ENCODE data around the gene PKDREJ.
A peak's percentile ranks its signal among the peaks of the same experiment; 100 is the strongest.
"Not testable (repeated sequence)": the region's sequence is repeated elsewhere in the genome, so short reads cannot be mapped to it uniquely, and the experiment has no call there.

The PKDREJ gene, protein sequence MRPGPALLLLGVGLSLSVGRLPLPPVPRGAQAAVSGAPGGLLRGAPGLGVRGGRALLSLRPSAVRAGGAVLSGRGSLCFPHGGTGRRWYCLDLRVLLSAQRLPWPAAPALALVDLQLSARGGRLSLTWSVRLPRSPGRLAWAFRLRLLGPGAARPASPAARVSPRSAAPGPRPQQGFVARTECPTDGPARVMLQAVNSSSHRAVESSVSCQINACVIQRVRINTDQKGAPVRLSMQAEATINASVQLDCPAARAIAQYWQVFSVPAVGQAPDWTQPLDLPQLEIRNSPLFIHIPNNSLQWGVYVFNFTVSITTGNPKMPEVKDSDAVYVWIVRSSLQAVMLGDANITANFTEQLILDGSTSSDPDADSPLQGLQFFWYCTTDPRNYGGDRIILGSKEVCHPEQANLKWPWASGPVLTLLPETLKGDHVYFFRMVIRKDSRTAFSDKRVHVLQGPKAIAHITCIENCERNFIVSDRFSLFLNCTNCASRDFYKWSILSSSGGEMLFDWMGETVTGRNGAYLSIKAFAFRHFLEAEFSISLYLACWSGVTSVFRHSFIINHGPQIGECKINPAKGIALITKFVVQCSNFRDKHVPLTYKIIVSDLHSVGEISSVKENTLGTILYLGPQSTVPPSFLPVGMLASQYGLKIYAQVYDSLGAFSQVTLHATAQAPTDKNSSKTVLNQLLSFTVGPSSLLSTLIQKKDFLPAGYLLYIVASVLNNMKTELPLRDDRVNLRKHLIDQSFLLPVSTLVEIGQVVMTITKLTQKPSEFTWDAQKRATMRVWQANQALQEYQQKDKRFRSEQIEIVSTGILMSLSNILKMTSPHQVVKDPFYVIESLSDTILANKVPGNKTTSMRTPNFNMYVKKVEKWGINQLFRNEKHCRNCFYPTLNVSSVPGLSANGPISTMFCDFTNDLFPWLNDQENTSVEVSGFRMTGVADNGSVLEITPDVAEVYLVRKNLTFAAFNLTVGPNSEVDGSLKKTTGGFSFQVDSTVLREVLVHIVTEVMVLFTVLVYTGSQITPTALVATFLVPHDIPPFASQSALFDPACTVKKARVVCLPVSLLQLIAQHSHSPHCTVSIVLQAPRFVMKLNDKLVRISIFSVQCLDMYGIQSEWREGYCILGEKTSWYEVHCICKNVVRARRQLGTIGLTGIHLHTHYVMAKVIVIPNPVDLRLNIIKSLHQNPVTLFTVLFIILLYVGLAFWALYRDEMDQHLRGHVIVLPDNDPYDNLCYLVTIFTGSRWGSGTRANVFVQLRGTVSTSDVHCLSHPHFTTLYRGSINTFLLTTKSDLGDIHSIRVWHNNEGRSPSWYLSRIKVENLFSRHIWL (N-terminal part only)

DNA sequence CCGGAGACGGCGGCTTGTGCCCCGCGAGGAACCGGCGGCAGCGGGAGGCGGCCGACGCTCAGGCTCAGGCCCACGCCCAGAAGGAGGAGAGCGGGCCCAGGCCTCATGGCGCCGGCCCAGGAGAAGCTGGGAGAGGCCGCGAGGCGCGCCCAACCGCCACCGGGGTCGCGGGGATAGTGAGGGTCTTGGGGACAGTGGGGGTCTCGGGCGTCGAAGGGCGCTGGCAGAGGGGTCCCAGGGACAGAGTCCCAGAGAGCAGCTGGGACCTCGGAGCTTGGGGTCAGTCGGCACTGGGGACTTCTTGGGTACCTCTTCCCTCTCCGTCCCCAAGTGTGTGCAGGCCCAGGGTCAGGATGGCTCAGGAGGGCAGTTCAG, at the start of gene PKDREJ:
TSS of gene PKDREJ (minus strand) at position 128 of the 375 bp plus-strand sequence. CDS start at position 107, 21 bp downstream.
- no peaks in the 10 kb centered on the region for H3K36me3 ChIP-seq (ENCODE audit: control insufficient read depth, insufficient read depth, low read length)
- no peak within 1 kb of the TSS for H3K27ac ChIP-seq (ENCODE audit: low read depth, low read length)
- no peak within 1 kb of the TSS for H3K9ac ChIP-seq (ENCODE audit: low read length)
- H3K4me1 ChIP-seq (ENCODE audit: control insufficient read depth, insufficient read depth, low read length): peaks cover 7% of the 10 kb centered on the region
- H3K27me3 ChIP-seq (ENCODE audit: control insufficient read depth, insufficient read depth, low read length): no peaks in the 10 kb centered on the region
- H3K4me3 ChIP-seq (ENCODE audit: low read length): no peak within 1 kb of the TSS

DNA sequence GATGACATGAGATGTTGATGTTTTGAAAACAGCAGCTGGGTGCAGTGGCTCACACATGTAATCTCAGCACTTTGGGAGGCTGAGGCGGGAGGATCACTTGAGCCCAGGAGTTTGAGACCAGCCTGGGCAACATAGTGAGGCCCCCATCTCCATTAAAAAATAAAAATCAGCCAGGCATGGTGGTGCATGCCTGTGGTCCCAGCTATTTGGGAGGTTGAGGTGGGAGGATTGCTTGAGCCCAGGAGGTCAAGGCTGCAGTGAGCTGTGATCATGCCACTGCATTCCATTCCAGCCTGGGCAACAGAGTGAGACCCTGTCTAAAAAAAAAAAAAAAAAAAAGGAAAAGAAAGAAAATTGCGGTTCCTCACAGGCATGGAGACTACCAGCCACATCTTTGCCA, 49.7 kb upstream of the PKDREJ start:
- H3K27me3 ChIP-seq (ENCODE audit: control insufficient read depth, insufficient read depth, low read length); H3K36me3 ChIP-seq (ENCODE audit: control insufficient read depth, insufficient read depth, low read length); H3K4me1 ChIP-seq (ENCODE audit: control insufficient read depth, insufficient read depth, low read length); H3K4me3 ChIP-seq (ENCODE audit: low read length); H3K9ac ChIP-seq (ENCODE audit: low read length); H3K27ac ChIP-seq (ENCODE audit: low read depth, low read length): not testable (repeated sequence)

DNA sequence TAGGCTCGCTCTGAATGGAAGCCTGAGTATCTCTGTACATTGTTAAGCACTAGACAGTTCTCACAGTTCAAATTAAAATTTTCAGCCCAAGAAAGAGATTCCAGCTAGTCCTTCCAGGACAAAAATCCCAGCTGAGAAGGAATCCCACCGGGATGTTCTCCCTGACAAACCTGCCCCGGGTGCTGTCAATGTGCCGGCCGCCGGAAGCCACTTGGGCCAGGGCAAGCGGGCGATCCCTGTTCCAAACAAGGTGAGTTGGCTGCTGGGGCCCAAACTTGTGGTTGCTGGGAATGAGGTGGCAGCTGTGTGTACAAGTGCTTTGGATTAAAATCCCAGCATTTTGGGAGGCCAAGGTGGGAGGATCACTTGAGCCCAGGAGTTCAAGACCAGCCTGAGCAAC, 48.9 kb upstream of the PKDREJ start:
- no peaks in the 10 kb centered on the region for H3K36me3 ChIP-seq (ENCODE audit: control insufficient read depth, insufficient read depth, low read length)
- H3K27me3 ChIP-seq (ENCODE audit: control insufficient read depth, insufficient read depth, low read length): no peaks in the 10 kb centered on the region
- no peak overlapping the region for H3K27ac ChIP-seq (ENCODE audit: low read depth, low read length)
- H3K9ac ChIP-seq (ENCODE audit: low read length): no peak overlapping the region
- no peaks in the 10 kb centered on the region for H3K4me1 ChIP-seq (ENCODE audit: control insufficient read depth, insufficient read depth, low read length)
- H3K4me3 ChIP-seq (ENCODE audit: low read length): no peak overlapping the region

DNA sequence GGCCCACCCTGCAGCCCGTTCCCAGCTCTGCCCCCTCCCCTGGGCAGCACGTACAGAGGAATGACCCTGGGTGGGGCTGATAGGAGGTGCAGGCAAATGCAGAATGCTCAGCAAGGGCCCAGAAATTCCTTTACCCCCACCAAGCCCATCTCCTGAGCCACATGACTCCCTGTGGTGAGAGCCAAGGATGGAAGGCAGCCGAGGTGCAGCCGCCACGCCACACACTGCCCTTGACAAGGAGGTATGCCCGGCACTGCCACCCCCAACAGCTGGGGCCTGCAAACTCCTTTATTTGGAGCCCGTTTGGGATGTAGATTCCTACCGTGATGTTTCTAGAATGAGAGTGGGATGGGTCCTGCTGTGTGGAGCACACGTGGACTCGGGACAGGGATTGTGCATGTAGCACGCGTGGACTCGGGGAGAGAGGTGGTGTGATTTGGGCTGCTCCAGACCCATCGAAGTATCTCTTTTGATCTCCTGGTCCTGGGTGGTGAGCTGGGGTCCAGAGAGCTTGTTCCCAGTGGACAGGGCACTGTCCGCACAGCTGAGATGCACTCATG, 46.5 kb upstream of the PKDREJ start:
- H3K9ac ChIP-seq (ENCODE audit: low read length): no peak overlapping the region
- H3K27ac ChIP-seq (ENCODE audit: low read depth, low read length): no peak overlapping the region
- no peaks in the 10 kb centered on the region for H3K4me1 ChIP-seq (ENCODE audit: control insufficient read depth, insufficient read depth, low read length)
- H3K36me3 ChIP-seq (ENCODE audit: control insufficient read depth, insufficient read depth, low read length): no peaks in the 10 kb centered on the region
- no peak overlapping the region for H3K4me3 ChIP-seq (ENCODE audit: low read length)
- no peaks in the 10 kb centered on the region for H3K27me3 ChIP-seq (ENCODE audit: control insufficient read depth, insufficient read depth, low read length)

DNA sequence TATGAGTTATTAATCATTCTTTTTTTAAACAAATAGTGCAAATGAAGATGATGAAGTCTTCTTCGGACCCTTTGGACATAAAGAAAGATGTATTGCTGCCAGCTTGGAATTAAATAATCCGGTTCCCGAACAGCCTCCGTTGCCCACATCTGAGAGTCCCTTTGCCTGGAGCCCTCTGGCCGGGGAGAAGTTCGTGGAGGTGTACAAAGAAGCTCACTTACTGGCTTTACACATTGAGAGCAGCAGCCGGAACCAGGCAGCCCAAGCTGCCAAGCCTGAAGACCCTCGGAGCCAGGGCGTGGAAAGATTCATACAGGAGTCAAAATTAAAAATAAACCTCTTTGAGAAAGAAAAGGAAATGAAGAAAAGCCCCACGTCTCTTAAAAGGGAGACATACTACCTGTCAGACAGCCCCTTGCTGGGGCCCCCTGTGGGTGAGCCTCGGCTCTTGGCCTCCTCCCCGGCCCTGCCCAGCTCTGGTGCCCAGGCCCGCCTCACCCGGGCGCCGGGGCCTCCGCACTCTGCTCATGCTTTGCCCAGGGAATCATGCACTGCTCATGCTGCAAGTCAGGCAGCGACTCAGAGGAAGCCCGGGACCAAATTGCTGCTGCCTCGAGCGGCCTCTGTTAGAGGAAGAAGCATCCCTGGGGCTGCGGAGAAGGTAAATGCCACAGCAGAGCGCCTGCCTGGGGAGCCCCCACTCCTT, 45.3 kb upstream of the PKDREJ start:
- Histone ChIP-seq H3K27ac (ENCODE audit: low read depth, low read length) (no peak overlapping the region), H3K4me3 (ENCODE audit: low read length) (no peak overlapping the region), H3K27me3 (ENCODE audit: control insufficient read depth, insufficient read depth, low read length) (no peaks in the 10 kb centered on the region), H3K36me3 (ENCODE audit: control insufficient read depth, insufficient read depth, low read length) (no peaks in the 10 kb centered on the region), H3K9ac (ENCODE audit: low read length) (no peak overlapping the region), H3K4me1 (ENCODE audit: control insufficient read depth, insufficient read depth, low read length) (no peaks in the 10 kb centered on the region)

DNA sequence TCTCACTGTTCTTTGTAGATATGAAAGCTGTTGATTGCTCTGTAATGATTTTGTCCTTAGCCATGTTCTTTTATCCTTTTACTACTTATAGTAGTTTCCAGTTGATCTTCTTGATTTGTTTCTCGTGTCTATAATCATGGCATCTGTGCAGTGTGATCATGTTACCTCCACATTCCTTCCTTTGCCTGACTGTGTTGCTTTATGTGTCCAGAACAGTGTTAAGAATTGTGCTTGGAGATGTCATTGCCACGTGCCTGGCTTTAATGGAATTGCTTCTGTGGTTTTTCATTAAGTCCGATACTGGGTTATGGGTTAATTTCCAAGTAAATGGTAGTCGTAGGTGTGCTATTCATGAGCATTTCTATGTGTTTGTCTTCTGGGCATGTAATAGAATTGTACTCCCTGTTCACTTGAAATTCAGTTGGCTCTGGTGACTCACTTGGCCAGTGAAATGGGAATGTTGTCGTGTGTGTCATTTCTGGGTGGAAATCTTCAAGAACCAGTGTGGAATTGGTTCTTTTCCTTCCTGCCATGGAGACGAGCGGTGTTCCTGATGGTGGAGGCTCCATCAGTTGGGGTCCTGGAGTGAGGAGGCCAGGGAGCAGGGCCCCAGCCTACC, 40.3 kb upstream of the PKDREJ start:
- Histone ChIP-seq H3K27ac (ENCODE audit: low read depth, low read length) (no peak overlapping the region), H3K4me3 (ENCODE audit: low read length) (no peak overlapping the region), H3K36me3 (ENCODE audit: control insufficient read depth, insufficient read depth, low read length) (no peaks in the 10 kb centered on the region), H3K9ac (ENCODE audit: low read length) (no peak overlapping the region), H3K27me3 (ENCODE audit: control insufficient read depth, insufficient read depth, low read length) (no peaks in the 10 kb centered on the region), H3K4me1 (ENCODE audit: control insufficient read depth, insufficient read depth, low read length) (no peaks in the 10 kb centered on the region)

DNA sequence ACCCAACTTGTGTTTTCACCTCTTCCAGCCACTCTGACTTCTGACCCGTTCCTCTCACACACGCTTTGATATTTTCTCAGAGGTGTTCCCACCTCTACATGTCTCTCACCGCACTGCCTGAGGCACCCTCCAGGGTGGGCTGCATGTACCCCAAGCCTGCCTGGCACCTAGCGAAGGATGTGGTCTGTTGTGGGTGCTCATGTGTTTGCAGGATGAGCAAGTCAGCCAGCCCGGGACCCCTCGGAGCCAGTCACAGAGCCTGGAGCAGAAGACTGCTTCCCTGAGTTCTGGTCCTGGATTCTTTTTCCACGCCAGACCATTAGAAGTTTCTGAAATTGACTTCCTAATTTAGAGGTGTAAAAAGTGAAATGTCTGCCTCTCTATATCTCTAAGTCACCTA, 37.3 kb upstream of the PKDREJ start:
- Histone ChIP-seq H3K9ac (ENCODE audit: low read length) (no peak overlapping the region), H3K27ac (ENCODE audit: low read depth, low read length) (no peak overlapping the region), H3K4me1 (ENCODE audit: control insufficient read depth, insufficient read depth, low read length) (peaks cover 5% of the 10 kb centered on the region), H3K4me3 (ENCODE audit: low read length) (no peak overlapping the region), H3K36me3 (ENCODE audit: control insufficient read depth, insufficient read depth, low read length) (no peaks in the 10 kb centered on the region), H3K27me3 (ENCODE audit: control insufficient read depth, insufficient read depth, low read length) (no peaks in the 10 kb centered on the region)

DNA sequence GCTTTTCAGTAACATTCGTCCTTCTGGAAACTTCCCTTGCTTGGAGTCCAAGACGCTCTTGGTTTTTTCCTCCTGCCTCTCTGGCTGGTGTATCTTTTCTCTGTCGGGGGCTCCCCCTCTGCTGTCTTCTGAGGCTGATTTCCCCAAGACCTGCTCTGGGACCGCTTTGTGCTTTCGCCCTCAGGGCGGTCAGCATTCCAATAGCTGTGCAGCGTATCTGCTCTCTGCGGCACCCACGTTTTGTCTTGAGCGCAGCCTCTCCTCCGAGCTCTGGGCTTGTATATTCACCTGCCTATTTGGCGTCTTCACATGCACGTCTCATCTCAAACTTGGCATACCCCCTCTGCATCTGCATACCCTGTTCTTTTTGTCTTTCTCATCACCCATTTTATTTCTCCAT, 36.0 kb upstream of the PKDREJ start:
- Histone ChIP-seq H3K9ac (ENCODE audit: low read length) (no peak overlapping the region), H3K27me3 (ENCODE audit: control insufficient read depth, insufficient read depth, low read length) (no peaks in the 10 kb centered on the region), H3K27ac (ENCODE audit: low read depth, low read length) (no peak overlapping the region), H3K4me1 (ENCODE audit: control insufficient read depth, insufficient read depth, low read length) (peaks cover 5% of the 10 kb centered on the region), H3K36me3 (ENCODE audit: control insufficient read depth, insufficient read depth, low read length) (no peaks in the 10 kb centered on the region), H3K4me3 (ENCODE audit: low read length) (no peak overlapping the region)

DNA sequence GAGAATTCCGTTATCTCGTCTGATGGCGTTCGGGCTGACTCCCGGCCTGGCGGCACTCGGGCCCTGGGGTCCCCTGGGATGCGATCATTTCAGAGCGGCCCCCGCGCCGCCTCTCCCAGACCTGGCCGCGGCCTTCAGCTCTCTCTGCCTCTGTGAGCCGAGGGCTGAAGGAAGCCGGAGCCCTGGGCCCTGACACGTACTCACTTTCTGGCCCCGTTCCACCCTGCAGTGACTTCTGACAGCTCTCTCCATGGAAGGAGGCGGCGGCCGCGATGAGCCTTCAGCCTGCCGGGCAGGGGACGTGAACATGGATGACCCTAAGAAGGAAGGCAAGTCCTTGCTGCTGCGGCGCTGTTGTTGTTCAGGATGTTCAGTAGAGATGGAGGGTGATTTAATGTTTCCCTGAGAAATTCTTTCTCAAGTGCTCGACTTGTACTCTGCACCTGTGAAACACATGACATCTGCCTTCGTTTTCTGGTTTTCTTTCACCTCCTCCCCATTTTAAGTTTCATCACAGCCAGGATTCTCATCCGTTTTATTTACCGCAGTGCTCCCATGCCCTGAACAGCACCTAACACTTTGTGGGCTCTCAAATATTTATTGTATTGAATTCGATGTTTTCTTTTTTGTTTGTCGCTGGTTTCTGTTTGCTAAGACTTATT, 34.1 kb upstream of the PKDREJ start:
- peaks cover 5% of the 10 kb centered on the region for H3K4me1 ChIP-seq (ENCODE audit: control insufficient read depth, insufficient read depth, low read length)
- peak overlapping the region; percentile 57 for H3K4me3 ChIP-seq (ENCODE audit: low read length)
- no peak overlapping the region for H3K9ac ChIP-seq (ENCODE audit: low read length)
- H3K27me3 ChIP-seq (ENCODE audit: control insufficient read depth, insufficient read depth, low read length): no peaks in the 10 kb centered on the region
- H3K27ac ChIP-seq (ENCODE audit: low read depth, low read length): no peak overlapping the region
- H3K36me3 ChIP-seq (ENCODE audit: control insufficient read depth, insufficient read depth, low read length): peaks cover 7% of the 10 kb centered on the region

DNA sequence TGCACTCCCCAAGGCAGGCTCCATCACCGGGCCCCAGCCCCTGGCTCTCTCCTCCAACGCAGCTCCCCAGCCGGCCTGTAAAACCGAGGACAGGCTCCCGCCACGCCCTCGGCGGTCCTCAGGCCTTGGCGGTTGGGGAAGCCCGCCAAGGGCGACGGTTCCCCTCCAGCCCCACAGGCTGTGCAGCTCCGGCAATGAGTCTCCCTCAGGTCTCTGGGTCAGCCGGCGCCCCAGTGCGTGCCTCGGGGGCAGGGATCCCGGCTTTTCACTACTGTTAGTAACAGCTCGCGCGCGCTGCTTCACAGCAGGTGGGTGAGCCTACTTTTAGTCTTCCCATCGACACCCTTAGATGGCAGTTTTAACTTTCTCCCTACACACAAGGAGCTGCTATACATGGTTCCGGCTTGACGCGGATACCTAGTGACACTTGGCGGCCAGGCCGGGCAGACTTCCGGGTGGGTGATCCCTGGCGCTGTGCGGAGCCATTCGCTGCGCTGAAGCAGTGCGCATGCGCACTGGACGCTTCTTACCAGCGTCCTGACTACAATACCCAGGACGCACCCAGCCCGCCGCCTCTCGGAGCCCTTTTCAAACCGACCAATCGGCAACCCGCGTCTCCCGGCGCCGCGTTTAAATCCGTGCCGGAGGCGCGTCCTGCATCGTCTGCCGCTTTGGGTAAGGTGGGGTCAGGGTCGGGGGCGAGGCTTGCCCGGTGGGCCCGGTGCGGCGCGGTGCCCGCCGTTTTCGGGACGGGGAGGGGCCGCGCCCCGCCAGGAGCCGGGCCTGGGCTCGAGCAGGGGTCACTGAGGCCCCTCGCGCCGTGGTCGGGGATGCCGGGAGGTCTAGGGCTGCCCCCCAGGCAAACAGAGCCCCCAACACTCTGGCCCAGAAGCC, 33.4 kb upstream of the PKDREJ start, which contains the start of gene GTSE1:
TSS of gene GTSE1 (plus strand) at position 614 of the 894 bp plus-strand sequence. CDS start 531 bp downstream, outside the sequence.
- Histone ChIP-seq H3K27ac (ENCODE audit: low read depth, low read length) (peak within 1 kb of the TSS; percentile 88), H3K9ac (ENCODE audit: low read length) (peak within 1 kb of the TSS; percentile 50), H3K4me3 (ENCODE audit: low read length) (peak within 1 kb of the TSS; percentile 73), H3K36me3 (ENCODE audit: control insufficient read depth, insufficient read depth, low read length) (peaks cover 7% of the 10 kb centered on the region), H3K4me1 (ENCODE audit: control insufficient read depth, insufficient read depth, low read length) (peaks cover 5% of the 10 kb centered on the region), H3K27me3 (ENCODE audit: control insufficient read depth, insufficient read depth, low read length) (no peaks in the 10 kb centered on the region)
